Occipital lobe (tissue), 2 donors: Measurements from ENCODE around the gene MYLIP. TPM values are rescaled to one million over a fixed set of nuclear protein-coding genes. Genes with fewer than 3 reads are reported as not detected.

ENCODE experiments used
- DNase-seq: peaks from one replicate; lab custom pipeline; 2025; lab: John Stamatoyannopoulos, UW
- total RNA-seq: library from RNA; depleted of rRNA; stranded (reverse); fragments of >200 nt; gene quantifications from one replicate; pipeline ENCODE4 v1.2.3, GENCODE V29; 2014

Gene MYLIP
- total RNA-seq, 1 donor from 2014 or later = 66.6 TPM

DNA sequence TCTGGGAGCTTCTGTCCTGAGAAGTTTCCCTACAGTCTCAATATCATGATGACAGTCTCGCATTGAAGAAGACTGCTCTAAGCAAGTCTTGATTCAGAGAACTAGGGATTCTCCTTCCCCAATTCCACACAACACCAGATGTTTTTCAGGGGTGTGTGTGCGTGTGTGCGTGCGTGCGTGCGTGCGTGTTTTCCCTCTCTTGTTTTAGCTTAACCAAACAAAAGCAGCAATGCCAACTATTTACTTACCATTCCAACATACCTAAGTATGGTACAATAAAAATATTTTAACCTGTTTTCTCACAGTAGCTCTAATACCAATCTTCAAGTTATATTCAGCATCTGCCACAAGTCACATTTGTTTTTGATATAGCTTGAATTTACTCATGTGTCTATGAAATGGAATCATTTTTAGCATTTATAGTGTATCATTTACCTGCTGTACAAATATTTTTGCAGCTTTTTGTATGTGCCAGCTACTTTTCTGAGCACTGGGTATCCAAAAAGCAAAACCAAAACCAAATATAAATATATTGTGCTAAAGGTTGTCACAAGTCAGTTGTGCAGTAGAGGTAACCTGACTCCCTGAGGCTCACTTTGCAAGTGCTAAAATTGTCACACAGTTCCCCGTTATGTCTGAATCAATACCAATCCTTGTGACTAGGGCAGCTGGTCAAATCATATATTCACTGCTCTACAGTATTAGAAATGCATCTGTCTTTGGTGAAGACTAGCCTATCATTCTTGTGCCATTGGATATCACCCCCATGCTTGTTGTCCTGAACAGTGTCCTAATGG is 21.7 kb upstream of the MYLIP start:
- DNase-seq = no peak

DNA sequence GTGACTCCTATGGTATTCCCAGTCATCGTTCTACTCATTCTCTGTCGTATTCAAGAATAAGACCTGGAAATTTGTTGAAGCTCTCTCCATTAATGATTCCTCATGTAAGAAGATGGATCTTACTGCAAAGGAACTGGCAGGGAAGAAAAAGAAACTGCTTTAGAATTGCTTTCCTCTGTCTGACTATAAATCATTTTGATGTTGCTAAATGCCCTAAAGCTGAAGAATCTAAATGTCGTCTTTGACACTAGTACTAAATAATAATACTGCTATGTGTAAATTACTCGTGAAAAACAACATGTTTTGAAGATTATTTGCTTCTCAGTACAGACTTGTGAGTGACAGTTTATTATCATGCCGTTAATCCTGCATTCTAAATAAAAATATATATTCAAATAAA is 20.5 kb upstream of the MYLIP start:
- DNase-seq = no peak

DNA sequence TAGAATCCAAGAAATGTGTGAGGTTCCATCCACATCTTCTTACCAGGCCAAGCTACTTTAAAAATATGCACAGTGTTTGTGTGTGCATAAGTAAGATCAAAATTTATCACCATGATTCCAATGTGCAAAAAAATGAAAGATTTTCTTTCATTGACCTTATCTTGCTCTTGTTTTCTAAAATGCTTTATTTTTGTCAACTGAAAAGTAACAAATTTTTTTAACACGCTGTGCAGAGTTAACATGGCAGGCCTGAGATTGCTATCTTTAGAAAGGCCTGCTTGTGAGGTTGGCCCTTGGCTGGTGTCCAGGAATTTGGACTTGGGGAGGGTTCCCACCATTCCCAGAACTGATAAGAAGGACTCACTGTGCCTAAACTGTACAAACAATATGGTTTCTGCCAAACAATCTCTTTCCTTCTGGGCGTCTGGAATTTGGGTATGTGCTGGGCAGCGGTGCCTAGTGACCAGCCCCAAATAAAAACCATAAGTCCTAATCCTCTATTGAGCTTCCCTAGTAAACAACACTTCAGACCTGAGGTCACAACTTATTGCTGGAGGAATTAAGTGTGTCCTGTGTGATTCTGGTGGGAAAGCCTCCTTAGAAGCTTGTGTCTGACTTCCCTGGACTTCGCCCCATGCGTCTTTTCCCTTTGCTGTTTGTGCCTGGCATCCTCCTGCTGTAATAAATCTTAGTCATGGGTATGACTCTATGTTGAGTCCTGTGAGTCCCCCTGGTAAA is 19.8 kb upstream of the MYLIP start:
- DNase-seq = no peak

DNA sequence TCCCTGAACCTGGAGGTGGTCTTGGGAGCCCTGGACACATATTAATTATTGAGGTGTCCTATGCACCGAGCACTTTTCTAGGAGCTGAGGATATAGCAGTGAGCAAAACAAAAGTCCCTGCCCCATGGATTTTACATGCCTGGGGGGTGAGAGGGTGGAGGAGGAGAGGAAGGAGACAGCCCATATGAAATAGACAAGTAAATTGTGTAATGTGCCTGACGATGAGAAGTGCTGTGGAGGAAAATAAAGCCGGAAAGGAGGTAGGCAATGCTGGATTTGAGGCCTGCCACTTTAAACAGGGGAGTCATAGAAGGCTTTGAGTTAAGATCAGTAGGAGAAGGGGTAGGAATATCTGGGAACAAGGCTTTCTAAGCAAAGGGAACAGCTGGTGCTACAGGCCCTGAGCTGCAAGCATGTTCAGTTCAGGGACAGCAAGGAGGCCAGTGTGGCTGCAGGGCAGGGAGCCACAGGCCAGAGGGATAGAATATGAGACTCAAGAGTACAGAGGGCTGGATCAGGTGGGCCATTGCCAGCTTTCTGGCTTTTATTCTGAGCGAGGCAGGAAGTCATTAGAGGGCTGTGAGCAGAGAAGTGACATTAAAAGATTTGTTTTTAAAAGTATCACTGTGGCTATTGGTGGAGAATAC is 19.1 kb upstream of the MYLIP start:
- DNase-seq = no peak

DNA sequence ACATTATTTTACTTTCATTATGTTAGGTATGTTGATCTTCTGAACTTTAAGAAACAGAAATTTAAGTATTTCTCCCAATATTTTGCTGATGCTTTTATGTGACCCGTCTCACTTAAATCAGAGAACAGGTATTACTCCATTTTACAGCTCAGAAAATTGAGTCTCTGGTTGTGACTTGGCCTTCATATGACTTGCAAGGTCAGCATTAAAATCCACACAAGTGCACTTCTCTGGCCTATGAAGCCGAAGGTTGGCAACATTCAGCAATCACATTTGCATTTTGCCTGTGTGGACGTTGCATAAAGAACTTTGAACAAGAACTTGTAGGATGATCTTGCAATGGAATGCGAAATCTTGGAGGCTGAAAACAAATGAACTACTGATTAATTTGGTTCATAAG is 10.1 kb upstream of the MYLIP start:
- DNase-seq = no peak

DNA sequence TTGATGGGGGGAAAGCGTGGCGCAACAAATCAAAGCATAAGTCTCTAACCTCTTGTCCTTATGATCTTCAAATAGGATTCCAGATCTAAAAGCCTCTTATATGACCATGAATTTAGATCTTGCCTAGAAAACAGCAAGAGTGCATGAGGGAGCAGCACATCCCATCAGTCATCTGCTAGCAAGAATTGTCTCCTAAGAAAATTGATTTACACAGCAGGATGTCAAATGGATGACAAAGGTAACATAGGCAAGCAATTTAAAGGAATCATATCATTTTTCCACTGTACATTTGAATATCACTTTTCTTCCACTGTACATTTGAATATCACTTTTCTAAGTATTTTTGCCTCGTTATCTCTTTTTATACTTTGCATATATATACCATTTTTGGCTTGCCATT is 7.5 kb upstream of the MYLIP start:
- DNase-seq = no peak

DNA sequence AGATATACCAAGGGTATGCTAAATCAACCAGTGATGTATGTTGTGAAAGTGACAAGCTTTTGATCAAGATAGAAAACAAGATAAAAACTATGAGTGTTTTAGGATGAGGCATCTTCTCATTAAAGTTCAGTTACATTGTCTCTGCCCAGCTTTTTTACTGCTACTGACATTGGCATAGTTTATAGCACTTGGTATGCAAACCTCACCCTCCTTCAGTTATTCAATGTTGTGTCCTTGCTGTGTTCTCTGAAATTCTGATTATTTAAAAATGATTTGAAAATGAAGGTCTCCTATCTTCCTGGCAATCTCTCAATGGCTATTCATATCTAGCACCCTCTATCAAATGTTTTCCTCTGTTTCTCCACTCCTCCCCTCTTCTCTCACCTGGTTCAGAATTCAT is 6.7 kb upstream of the MYLIP start:
- no peak for DNase-seq

DNA sequence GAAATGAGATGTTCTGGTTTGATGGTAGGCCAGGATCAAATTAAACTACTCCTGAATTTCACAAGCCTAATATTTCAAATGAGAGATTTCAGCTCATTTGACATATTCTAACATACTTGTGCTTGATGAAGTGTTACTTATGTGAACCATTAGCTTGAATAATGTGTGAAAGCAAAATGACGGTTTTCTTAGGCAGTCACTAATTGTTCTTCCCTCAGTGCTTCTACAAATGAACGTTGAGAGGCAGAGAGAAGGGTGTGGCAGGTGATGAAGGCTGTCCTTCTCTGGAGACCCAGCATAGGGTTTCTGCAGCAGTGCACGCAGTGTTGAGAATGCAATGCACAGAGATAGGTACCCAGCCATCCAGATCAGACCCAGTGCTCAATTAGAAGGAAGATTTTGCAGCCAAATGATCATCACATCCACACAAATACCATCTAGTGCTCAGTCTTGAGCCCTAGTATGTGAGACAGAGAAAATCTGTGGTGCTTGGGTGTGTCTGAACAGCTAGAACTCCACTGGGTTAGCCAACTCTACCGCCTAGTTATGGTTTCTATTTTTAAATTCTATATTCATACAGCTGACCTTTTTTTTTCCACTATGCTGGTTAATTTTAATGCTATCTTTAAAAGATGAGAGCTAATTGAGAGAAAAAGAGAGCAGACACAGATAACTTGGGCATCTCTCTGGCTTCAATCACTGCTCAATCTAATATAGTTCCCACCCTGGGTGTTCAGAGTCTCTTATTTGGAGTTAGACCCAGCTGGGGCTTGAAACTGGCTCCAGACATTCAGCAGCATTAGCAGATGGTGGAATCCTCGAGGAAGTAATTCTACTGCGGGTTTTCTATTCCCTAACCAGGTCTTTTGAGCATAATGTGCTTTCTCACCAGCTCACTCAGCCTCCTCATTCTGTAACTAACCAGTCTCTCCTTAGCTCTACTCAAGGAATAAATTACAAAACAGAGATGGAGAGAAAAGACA is 4.4 kb upstream of the MYLIP start:
- no peak for DNase-seq

DNA sequence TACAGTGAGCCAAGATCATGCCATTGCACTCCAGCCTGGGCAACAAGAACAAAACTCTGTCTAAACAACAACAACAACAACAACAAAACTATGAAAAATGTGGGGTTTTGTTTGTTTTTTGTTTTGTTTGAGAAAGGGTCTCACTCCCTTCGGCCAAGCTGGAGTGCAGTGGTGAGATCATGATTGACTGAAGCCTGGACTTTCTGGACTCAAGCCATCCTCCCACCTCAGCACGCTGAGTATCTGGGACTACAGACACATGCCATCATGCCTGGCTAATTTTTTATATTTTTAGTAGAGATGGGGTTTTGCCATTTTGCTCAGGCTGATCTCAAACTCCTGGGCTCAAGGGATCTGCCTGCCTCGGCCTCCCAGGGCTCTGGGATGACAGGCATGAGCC is 2.8 kb upstream of the MYLIP start:
- no peak for DNase-seq

DNA sequence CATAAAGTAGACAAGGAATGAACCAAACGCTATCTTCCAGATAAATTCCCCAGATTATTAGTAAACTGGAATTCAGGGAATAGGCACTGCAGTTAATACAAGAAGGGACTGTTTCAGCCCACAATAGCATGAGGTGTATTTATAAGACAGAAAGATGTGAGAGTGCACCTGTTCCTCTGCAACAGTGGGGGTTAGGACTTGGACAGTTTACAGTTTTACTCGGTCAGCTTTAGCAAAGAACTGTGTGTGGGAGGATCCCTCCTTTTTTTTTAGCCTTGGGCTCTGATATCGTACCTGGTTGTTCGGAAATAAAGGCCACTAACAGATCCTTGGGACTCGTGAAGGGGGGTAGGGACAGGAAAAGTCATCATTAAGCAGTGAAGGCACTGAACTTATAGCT is 2.0 kb upstream of the MYLIP start:
- no peak for DNase-seq

DNA sequence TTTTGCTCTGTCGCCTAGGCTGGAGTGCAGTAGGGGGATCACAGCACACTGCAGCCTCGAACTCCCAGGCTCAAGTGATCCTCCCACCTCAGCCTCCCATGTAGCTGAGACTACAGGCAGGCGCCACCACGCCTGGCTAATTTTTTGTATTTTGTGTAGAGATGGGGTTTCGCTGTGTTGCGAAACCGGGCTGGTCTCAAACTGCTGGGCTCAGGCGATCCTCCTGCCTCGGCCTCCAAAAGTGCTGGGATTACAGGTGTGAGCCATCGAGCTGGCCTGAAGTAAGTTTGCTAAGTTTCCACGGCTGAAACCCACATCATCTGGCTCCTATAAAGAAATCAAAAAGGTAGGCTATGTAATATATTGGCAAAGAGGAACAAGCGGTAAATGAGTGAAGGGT is 1.4 kb upstream of the MYLIP start:
- DNase-seq = no peak

DNA sequence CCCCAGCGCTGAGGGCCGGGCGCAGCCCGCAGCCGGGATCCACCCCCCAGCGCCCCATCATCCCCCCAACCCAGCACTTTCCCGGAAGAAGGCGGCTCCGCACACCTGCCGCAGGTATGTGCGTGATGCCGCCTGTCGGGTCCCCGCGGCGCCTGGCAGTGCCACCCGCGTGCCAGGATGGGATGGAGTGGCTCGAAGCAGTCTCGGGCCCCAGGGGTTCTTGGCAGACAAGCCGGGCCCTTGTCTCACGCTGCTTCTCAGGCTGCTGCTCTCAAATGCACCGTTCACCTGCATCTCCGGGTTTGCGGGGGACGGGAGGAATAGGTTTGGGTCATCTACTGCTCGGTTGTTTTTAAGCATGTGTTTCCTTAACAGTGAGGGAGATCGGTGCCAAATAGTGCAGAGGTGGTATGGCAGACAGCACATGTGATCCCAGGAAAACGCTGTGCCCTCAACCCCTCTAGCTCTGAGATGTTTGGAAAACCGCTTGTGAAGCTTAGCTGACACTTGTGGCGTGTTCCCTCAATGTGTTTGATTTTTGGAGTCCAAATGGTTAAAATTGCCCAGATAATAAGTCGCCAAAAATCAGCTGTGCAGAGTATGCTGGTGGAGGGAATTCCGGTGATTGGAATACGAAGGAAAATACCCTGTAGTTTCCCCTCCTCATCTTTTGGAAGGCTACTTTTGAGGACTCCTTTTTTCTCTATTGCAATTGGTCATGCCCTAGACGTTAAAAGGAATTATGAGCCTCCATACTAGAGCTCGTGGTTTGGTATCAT is 926 bp downstream of the MYLIP start:
- DNase-seq = no peak

DNA sequence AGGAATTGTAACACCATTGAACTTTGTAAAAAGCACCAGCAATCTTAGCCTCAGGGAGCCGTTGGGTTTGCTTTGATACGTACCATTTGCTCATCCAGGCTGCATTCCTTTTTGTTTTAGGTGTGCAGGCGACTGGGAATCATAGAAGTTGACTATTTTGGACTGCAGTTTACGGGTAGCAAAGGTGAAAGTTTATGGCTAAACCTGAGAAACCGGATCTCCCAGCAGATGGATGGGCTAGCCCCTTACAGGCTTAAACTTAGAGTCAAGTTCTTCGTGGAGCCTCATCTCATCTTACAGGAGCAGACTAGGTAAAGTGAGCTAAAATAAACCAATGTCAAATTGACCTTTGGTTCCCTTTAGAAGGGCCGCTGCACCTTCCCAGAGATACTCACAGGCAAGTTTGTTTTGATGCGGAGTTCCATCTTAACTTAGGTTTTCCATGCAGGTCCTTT is 1.6 kb downstream of the MYLIP start:
- DNase-seq = no peak

DNA sequence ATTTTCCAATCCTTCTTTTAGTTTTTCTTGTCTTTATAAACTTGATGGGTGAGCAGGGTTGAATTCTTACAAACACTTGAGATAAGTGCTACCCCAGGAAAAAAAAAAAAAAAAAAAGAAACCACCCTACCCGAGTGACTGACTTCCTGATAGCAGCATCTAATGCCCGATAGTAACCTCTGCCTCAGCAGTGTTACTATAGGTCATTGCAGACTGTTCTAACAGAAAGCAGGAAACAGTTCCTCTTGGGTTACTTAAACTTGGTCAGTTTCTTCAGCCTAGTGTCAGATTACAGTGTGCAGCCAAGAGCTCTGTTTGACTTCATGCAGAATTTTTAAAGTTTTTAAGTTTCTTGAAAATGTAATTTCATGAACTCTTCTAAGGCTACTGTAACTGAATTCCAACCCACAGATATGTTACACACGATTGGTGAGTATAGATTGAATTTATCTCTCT is 2.1 kb downstream of the MYLIP start:
- DNase-seq = no peak

DNA sequence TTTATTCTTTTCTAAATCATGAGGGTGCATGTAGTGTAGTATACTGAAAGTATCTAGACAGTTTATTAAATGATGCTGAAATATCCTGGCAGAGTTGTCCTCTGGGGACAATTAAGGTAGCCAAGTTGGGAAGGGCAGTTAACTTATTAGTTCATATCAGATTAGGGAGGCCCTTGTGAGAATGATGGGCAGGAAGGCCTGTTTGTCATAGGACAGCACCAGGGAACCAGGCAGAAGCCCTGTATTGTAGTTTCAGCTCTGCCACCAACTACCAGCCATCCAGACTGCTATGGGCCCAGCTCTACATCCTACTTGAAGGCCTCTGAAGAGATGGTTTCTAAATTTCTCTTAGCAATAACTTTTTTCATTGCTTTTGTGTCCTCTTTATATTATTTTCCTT is 4.0 kb downstream of the MYLIP start:
- DNase-seq = no peak

DNA sequence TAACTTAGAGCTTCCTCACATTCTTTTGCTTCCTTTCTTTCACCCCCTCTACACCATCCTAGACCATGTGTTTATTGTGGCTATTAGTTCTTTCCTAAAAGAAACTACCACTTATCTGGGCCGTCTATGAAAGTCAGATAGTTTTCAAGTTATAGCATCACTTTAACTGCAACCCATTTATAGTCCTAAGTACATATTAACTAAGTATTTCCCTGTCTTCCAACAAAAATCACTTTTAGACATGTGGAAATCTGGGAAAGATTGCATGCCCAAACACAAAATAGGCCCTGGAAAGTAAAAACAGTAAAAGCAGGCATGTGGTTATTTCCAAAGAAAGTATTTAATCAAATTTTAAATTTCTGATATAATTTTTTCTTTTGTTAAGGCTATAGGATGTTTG is 5.5 kb downstream of the MYLIP start:
- no peak for DNase-seq

DNA sequence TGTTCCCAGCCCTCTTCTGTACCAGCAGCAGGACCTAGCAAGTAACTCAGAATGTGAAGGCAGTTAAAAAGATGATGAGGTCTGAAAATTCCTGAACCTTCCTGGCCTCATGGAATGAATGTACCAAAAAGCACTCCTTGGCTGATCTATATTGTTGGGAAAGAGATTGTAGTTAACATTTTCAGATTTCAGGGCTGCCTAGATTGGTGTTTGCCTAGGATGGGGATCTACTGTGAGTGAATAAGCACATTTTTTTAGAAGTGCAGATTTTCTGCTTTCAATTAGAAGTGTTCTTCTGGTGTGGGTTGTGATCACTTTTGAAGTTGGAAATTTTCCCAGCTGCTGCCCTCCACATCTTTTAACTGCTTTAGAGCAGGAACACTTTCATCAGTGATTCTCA is 6.2 kb downstream of the MYLIP start:
- no peak for DNase-seq

DNA sequence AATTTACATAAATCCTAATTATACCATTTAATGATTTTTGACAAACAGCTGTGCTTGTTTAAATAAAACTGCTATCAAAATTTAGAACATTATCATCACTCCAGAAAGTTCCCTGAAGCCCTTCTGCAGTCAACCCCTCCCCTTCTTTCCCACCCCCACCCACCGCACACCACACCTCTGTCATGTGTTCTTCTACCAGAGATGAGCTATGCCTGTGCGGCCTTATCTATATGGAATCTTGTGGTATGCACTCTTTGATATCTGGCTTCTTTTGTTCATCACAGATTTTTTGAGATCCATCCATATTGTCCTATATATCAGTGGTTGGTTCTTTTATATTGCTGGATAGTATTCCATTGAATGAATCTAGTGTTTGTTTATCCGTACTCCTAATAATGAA is 7.2 kb downstream of the MYLIP start:
- DNase-seq = no peak

DNA sequence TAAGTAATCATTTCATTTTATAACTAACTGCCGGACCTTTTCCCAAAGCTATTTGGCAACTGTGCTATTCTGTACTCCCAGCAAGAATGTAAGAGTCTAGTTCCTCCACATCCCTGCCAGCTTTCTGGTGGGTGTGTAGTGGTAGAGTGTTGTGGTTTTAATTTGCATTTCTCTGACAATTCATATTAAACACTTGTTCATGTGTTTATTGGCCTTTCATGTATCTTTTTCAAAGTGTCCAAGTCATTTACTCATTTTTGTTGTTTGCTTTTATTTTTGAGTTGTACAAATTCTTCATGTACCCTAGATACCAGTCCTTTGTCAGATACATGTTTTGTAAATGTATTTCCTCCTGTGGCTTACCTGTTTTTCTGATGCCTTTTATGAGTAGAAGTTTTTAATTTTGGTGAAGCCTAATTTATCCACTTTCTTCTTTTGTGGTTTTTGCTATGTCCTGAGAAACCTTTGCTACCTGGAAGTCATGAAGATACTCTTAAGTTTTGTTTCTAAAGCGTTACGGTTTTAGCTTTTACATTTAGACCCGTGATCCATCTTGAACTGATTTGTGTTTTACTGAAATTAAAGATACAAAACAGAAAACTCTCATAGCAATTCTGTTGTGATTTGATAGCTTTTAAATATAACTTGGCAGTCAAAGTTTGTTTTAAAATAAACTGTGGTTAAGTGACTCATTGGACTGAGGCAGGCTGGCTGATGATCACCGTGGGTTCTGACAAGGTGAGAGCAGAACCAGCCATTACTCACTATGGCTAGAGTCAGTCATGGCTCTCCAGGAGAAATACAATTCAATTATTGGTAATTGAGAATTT is 8.0 kb downstream of the MYLIP start:
- DNase-seq = no peak

DNA sequence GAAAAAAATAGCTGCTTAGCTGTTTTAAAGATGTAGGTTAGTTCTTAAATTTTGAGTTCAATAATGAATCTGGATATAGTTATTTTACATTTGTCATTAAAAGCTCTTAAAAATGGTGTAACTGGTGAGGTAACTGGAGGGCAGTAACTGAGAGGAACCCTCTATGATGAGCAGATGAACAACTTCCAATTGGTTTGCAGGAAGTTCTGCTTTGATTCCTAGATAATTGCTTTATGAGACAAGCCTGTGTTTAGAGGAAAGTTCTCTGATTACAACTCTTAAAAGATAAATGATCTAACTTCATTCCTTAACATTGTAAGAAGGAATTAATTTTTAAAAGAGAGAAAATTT is 8.5 kb downstream of the MYLIP start:
- DNase-seq = no peak
